Placental pericyte (primary cell): ENCODE data around the gene IFNA13. TPM values are rescaled to one million over a fixed set of nuclear protein-coding genes. Genes with fewer than 3 reads are reported as not detected.

ENCODE experiments used
- total RNA-seq: library from RNA; depleted of rRNA; stranded (reverse); fragments of >200 nt; gene quantifications from 2 replicates; pipeline ENCODE4 v1.2.3, GENCODE V29; 2012

Gene IFNA13
- total RNA-seq = not detected in 2 replicates

GRCh38 chr9:21367957-21368356, at the start of gene IFNA13:
Gene IFNA13, minus strand, starts transcription at chr9:21368057. Its CDS starts 47 bp downstream, at chr9:21368010.

GRCh38 chr9:21408817-21409216, 41.0 kb upstream of the IFNA13 start, which contains the start of gene IFNA8:
Gene IFNA8, plus strand, starts transcription at chr9:21409117. Its CDS starts 60 bp downstream, at chr9:21409177.

GRCh38 chr9:21385131-21385670, 17.3 kb upstream of the IFNA13 start, which contains the start of gene IFNA2:
Gene IFNA2, minus strand, starts transcription at chr9:21385398. Its CDS starts 69 bp downstream, at chr9:21385329.

GRCh38 chr9:21350787-21351186, 17.1 kb downstream of the IFNA13 start, which contains the start of gene IFNA6:
Gene IFNA6, minus strand, starts transcription at chr9:21350887. Its CDS starts 0 bp downstream, at chr9:21350887.

GRCh38 chr9:21334701-21335632, 32.9 kb downstream of the IFNA13 start, which contains the start of gene KLHL9:
Gene KLHL9, minus strand, starts transcription at chr9:21335404. Its CDS starts 545 bp downstream, at chr9:21334859.

Other genes with a start within 250 kb of the IFNA13 start
- gene IFNW1, start 226.2 kb downstream of the IFNA13 start, total RNA-seq = not detected in 2 replicates
- not detected in 2 replicates for gene IFNA21, start 201.4 kb downstream of the IFNA13 start, total RNA-seq
- not detected in 2 replicates for gene IFNA4, start 180.5 kb downstream of the IFNA13 start, total RNA-seq
- not detected in 2 replicates for gene IFNA7, start 165.9 kb downstream of the IFNA13 start, total RNA-seq
- not detected in 2 replicates for gene IFNA10, start 160.9 kb downstream of the IFNA13 start, total RNA-seq
- gene IFNA16, start 150.7 kb downstream of the IFNA13 start, total RNA-seq = not detected in 2 replicates
- gene IFNA17, start 139.8 kb downstream of the IFNA13 start, total RNA-seq = not detected in 2 replicates
- gene IFNA14, start 128.1 kb downstream of the IFNA13 start, total RNA-seq = not detected in 2 replicates
- gene IFNA5, start 62.7 kb downstream of the IFNA13 start, total RNA-seq = 0.14 TPM in 1 of 2 replicates, not detected in the other
- 25.6 and 42.7 TPM in 2 replicates for gene KLHL9, start 32.7 kb downstream of the IFNA13 start, total RNA-seq
- not detected in 2 replicates for gene IFNA6, start 17.2 kb downstream of the IFNA13 start, total RNA-seq
- not detected in 2 replicates for gene IFNA2, start 17.3 kb upstream of the IFNA13 start, total RNA-seq
- gene IFNA8, start 41.1 kb upstream of the IFNA13 start, total RNA-seq = not detected in 2 replicates
- 0.14 TPM in 1 of 2 replicates, not detected in the other for gene IFNA1, start 72.4 kb upstream of the IFNA13 start, total RNA-seq
- 8.8 and 22.3 TPM in 2 replicates for gene IFNE, start 114.3 kb upstream of the IFNA13 start, total RNA-seq